Measurements from ENCODE around the gene CIDEC.

GRCh38 chr3:9912294-9912935 lies 32.4 kb upstream of the CIDEC start:
- TF ChIP-seq CTCF (IDR thresholded peaks at IDR 0.05) = no peak
- no peak for TF ChIP-seq EP300 (IDR thresholded peaks at IDR 0.05; ENCODE audit: low read depth)
- TF ChIP-seq POLR2A (IDR thresholded peaks at IDR 0.05) = no peak
